LoVo (cell line): ENCODE data around the gene MRTFA.
"Not testable (repeated sequence)": the region's sequence is repeated elsewhere in the genome, so short reads cannot be mapped to it uniquely, and the experiment has no call there.

Experiments
- DNase-seq: peaks from one replicate; pipeline ENCODE4 v3.0.0-alpha.2; 2016; ENCODE audit warnings: low spot score

MRTFA gene

DNA sequence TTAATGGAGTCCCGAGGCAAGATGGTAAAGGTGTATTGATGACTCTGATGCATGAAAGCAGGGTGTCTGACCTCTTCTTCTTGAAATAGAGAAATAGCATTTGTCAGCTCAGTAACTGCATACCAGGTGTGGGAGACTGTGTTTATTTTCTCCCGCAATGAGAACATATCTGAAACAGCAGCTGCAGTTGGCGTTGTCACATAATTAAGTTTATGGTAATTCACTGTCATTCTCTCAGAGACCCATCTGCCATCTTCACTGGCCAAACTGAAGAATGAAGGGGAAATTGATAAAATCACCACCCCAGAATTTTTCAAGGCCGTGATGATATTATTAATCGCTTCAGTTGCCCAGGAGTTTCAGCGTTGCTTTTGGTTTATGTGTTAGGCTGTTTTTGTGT lies 22.6 kb upstream of the MRTFA start:
- DNase-seq, result no peak

DNA sequence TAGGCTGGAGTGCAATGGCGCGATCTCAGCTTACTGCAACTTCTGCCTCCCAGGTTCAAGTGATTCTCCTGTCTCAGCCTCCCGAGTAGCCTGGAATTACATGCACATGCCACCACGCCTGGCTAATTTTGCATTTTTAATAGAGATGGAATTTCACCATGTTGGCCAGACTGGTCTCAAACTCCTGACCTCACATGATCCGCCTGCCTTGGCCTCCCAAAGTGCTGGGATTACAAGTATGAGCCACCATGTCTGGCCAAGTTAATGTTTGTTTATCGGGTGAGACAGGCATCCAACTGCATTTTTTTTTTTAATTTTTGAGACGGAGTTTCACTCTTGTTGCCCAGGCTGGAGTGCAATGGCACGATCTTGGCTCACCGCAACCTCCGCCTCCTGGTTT lies 20.1 kb upstream of the MRTFA start:
- not testable (repeated sequence) for DNase-seq

DNA sequence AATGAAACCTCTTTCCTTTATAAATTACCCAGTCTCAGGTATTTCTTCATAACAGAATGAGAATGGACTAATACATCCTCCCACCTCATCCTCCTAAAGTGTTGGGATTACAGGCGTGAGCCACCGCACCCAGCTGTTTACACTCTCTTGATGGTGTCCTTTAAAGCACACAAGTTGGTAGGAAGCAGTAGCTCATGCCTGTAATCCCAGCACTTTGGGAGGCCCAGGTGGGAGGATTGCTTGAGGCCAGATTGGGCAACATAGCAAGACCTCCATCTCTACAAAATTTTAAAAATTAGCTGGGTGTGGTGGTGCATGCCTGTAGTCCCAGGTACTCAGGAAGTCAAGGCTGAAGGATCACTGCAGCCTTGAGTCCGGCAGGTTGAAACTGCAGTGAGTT lies 19.4 kb upstream of the MRTFA start:
- not testable (repeated sequence) for DNase-seq

GRCh38 chr22:40654522-40655167 lies 18.1 kb upstream of the MRTFA start:
- DNase-seq, result no peak

DNA sequence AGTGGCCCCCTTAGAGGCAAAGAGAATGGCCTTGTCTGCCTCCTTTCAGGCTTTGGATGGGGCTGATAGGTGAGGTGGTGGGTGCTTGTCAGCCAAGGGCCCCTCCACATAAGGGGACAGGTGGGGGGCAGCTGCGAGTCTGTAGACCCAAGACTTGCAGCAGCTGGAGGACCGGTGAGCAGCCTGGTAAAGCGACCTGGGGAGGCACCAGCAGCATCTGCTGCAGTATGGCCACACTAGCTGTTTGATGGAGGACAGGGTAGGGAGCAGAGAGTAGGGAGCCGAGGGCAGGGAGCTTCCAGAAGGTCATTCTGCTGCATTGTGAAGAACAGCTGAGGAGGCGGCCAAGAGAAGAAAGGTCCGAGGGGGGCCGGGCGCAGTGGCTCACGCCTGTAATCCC lies 16.8 kb upstream of the MRTFA start:
- DNase-seq, result no peak

GRCh38 chr22:40651563-40652501 lies 15.3 kb upstream of the MRTFA start:
- DNase-seq, result peak; percentile 97

- DNase-seq, result no peak
Measured at GRCh38 chr22:40651057-40651456, 14.5 kb upstream of the MRTFA start.

DNA sequence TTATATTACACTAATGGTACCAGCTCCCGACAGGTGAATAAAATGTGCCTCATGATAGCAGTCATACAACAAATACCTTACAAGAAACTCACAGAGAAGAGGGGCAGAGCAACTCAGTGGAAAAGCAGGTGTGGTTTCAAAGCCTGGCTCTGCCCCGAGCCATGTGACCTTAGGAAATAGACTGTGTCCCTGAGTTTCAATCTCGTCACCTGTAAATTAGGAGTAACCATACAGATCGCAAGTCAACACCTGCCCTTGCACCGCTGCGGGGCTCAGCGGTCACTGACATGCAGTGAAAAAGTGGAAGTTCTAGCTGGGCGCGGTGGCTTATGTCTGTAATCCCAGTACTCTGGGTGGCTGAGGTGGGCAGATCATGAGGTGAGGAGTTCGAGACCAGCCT lies 11.9 kb upstream of the MRTFA start:
- no peak for DNase-seq

DNA sequence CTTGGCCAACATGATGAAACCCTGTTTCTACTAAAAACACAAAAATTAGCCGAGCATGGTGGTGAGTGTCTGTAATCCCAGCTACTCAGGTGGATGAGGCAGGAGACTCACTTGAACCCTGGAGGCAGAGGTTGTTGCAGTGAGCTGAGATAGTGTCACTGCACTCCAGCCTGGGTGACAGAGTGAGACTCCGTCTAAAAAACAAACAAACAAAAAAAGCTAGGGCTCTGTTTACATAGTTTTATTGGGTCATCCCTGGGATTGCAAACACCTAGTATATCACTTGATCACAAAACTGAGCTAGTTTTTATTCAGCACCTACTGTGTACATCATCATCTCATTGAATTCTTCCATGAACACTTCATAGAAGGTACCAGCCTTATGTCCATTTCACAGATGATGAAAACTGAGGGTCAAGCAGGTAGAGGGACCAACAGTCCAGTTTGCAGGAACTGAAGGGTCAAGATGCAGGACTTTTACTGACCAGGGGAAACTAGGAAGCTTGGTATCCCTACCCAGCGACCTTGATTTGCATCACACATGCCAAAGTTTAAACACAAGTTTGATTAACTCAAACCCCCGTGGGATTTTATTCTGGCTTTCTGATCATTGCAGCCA lies 9.2 kb upstream of the MRTFA start:
- no peak for DNase-seq

GRCh38 chr22:40642316-40642715 lies 5.8 kb upstream of the MRTFA start:
- no peak for DNase-seq

DNA sequence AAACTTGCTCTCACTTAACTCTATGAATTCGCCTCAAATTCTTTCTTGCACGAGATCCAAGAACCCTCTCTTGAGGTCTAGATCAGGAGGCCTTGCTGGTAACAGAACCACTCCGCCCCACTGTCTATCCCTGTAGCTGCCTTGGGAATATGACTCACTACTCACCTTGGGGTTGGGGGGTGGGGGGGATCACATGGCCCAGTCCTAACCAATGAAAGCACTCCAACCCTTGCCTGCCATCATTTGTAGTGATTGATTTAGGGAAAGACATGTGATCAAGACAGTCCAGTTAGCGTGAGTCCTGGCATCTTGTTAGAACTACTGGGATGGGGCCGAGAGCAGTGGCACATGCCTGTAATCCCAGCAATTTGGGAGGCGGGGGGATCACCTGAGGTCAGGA lies 4.8 kb upstream of the MRTFA start:
- no peak for DNase-seq

DNA sequence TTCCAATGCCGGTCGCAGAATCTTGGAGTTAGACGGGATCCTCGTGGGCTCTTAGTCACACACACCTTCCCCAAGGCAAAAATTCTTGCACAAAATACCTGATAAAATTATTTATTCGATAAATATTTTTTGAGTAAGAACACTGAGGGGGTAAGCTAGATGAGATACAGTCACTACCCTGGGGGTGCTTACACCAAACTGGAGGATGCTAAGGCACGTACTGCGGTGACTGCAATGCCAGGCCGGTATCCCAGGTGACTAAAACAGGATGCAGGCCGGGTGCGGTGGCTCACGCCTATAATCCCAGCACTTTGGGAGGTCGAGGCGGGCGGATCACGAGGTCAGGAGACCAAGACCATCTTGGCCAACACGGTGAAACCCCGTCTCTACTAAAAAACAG lies 1.7 kb upstream of the MRTFA start:
- DNase-seq, result no peak

DNA sequence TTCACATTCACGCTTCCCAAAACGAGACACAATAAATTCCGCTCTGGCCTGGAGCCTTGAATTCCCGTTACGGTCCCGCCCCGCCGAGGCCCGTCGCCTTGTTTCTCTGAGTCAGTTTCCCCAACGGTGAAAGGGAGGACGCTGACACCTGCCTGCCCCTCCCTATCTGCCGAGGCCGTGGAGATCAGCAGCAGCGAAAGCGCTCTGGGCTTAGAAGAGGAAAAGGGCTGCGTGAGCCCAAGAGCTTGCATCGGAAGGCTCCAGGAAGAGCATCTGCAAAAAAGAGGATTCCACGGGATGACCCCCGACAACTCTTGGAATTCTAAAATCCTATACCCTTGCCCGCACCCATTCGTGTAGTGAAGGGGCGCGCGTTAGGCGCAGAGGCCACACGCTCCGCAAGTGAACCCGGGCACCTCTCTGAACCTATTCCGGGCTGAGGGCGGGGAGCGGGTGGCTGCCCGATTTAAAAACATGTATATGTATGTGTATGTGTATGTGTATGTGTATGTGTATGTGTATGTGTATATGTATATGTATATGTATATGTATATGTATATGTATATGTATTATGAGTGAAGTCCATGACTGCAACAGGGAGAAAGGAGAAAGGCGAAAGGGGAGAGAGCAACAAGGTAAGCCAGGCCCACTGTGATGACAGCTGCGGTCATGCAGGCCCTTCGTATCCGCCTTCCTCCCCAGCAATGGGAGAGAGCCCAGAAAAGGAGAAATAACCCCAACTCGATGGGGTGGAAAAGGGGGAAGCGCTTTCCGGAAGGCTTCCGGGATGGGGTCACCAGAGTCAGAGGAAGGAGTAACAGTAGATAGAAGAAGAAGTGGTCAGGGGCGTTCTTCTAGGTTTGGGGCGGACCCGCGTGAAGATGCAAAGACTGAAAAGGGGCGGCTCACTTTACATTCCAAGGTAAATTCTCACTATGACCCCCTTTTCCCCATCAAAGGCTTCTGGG lies 948 bp upstream of the MRTFA start:
- DNase-seq, result peak; percentile 64

DNA sequence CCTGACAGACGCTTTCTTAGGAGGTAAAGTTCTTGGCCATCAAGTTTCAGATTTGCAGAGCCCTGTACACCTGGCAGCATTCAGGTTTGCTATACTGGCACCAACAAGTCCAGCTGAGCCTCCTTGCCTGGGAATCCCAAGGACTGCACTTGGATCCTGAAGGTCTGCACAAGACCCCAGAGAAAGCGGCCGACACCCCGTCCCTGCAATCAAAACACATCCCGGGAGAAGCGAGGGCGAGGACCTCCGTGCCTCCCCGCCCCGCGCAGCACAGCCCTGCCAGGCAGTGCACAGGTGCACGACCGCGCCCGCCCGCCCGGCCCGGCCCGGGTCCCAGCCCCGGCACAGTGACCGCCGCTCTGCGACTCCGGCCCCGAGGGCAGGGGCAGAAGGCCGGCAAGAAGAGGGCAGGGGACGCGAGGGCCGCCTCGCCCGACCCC lies 559 bp downstream of the MRTFA start:
- no peak for DNase-seq

DNA sequence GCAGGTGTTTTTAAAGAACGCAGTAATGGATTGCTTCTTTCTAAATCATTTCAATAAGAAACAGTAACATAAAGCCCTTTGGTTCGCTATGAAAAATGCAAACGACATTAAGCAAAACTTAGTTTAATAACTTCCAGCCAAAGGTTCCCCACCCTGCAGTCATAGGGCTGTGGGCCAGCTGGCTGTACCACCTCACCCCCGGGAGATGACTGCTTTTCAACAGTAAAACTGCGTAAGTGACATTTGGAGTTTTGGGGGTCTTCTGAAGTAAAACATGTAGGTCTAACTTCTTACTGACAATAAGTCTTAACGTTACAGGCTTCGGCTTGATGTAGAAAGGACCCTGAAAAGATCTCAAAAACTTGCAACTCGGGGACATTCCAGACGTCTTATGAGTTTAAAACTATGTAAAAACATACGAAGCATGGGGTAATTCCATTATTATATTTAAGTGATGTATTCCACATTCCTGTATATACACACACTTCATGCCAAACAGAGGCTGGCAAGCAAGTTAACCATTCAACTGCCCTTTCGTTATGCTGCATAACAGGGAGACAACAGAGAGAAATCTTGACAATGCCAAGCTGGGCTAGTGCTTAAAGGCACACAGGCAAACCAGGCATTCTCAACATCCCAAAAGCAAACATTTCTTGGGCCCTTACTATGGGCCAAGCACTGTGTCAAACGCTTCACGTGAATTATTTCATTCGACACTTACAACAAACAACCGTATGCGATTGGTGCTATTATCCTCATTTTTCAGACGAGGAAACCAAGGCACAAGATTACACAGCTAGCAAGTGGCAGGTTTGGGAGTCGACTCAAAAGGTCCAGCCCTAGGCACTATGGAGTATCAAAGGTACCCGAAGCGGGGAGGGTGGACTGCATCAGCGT lies 1.2 kb downstream of the MRTFA start:
- no peak for DNase-seq

GRCh38 chr22:40634119-40634903 lies 2.2 kb downstream of the MRTFA start:
- DNase-seq, result no peak

DNA sequence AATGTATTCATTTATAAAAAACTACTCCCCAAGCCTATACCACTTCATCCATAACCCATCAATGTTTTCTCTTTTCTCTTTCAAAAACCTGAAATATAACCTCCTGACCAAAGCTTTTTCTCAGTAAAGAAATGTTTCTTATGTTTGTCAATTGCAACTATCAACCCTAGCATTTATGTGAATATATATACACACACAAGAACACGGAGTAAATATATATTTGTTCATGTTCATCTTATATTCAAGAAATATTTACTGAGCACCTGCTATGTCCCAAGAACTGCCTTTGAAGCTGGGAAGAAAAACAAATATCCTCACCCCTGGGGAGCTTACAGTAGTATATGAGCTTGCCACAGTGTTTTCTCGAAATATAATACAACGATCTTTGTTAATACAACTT lies 3.5 kb downstream of the MRTFA start:
- no peak for DNase-seq

DNA sequence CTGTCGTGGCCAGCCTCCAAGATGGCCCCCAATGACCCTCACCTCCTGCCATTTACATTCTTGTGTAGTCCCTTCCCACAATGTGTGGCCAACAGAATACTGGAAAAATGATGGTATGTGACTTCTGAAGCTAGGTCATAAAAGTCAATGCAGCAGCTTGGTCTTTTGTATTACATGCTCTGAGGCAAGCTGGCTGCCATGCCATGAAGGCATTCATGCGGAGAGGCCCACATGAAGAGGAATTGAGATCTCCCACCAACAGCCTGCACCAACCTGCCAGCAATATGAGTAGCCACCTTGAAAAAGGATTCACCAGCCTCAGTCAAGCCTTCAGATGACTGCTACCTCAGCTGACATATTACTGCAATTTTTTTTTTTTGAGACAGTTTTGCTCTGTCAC lies 4.6 kb downstream of the MRTFA start:
- no peak for DNase-seq

DNA sequence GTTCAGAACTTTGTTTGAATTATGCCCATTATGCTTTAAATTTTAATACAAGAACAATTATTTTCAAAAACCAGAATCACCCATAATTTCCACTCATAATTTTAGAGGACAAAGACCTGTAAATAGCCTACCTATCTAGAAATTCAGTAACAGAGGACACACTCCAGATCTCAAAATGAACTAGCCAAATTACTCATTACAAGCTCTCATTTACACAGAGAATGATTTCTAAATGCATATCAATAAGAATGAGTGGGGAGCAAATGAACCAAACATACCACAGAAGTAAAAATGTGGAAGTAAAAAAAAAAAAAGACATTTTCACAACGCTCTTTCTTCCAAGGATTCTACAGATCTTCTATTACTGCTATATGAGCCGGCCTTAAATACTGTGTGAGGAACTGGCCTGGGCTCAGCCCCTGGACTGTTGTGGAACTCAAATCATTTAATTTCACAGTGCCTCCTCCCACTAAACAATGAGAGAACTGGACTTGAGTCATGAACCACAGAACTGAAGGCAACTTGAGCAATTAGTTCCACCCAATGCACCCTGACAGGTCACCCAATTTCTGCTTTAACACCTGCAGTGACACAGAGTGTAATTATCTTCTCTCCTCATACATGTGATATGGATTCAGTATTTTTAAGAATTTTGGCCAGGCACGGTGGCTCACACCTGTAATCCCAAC lies 8.0 kb downstream of the MRTFA start:
- DNase-seq, result no peak
